H1 (cell line): ENCODE results near the gene B3GALT6. TPM values are rescaled to one million over a fixed set of nuclear protein-coding genes. Genes with fewer than 3 reads are reported as not detected.

Experiments
- CREB1 ChIP-seq: IDR thresholded peaks from 2 replicates; pipeline ENCODE4 v1.6.1; 2012; ENCODE audit warnings: inconsistent platforms
- GTF2F1 ChIP-seq: IDR thresholded peaks from 2 replicates; pipeline ENCODE4 v1.6.1; 2012; ENCODE audit warnings: low read depth, low read length, improper control_type of control experiment, borderline replicate concordance
- JUND ChIP-seq: IDR thresholded peaks from 2 replicates; pipeline ENCODE4 v1.6.1; 2011; ENCODE audit warnings: mild to moderate bottlenecking, improper control_type of control experiment, low read length
- KDM1A ChIP-seq: fragments of 200-600, 300-600 bp; sonication (generic); IDR thresholded peaks from 2 replicates; pipeline ENCODE4 v1.7.1; 2016; ENCODE audit warnings: mild to moderate bottlenecking, low read length, borderline replicate concordance
- POU5F1 ChIP-seq: IDR thresholded peaks from 2 replicates; pipeline ENCODE4 v1.6.1; 2011; ENCODE audit warnings: low read depth, mild to moderate bottlenecking, low read length, moderate library complexity
- SAP30 ChIP-seq: fragments of 300-600 bp; sonication (generic); IDR thresholded peaks from 2 replicates; pipeline ENCODE4 v1.7.1; 2012; ENCODE audit warnings: low read length, moderate library complexity, mild to moderate bottlenecking, inconsistent platforms; ENCODE audit not compliant: insufficient read depth, insufficient replicate concordance
- SIX5 ChIP-seq: IDR thresholded peaks from 2 replicates; pipeline ENCODE4 v1.6.1; 2011; ENCODE audit warnings: mild to moderate bottlenecking, low read depth, low read length
- SP4 ChIP-seq: IDR thresholded peaks from 2 replicates; pipeline ENCODE4 v1.6.1; 2012; ENCODE audit warnings: low read length, inconsistent platforms
- SRF ChIP-seq: IDR thresholded peaks from 2 replicates; pipeline ENCODE4 v1.6.1; 2011; ENCODE audit warnings: mild to moderate bottlenecking, low read depth, low read length, moderate library complexity
- polyA plus RNA-seq, 7 experiments: library from polyadenylated mRNA; depleted of rRNA in 3 of 7; stranded (reverse) in 5 of 7; unstranded in 2 of 7; fragments of >200 nt in 5 of 7; fragments of 200-250 nt in 2 of 7; gene quantifications; 1 replicate in 5 of 7; 2 replicates in 1 of 7; 4 replicates in 1 of 7; pipeline versions ENCODE4 v1.2.1 to v1.2.3, GENCODE V29; 2011 to 2013; ENCODE audit warnings: missing spikeins in 2 of 7, mixed read lengths in 2 of 7
- total RNA-seq: library from RNA; stranded (reverse); fragmentation: NEBNext Ultra II Directional; extraction: Animal tissue kit (Norgen Biotek cat#: 25700); gene quantifications from 2 replicates; pipeline ENCODE4 v1.2.1, GENCODE V29; 2021

Gene B3GALT6
- total and polyA plus RNA-seq, 2 of the 8 experiments (the other 6 are each of a cell fraction or from before 2014, with no cell fraction given), result 18.4 to 20.4 TPM

DNA sequence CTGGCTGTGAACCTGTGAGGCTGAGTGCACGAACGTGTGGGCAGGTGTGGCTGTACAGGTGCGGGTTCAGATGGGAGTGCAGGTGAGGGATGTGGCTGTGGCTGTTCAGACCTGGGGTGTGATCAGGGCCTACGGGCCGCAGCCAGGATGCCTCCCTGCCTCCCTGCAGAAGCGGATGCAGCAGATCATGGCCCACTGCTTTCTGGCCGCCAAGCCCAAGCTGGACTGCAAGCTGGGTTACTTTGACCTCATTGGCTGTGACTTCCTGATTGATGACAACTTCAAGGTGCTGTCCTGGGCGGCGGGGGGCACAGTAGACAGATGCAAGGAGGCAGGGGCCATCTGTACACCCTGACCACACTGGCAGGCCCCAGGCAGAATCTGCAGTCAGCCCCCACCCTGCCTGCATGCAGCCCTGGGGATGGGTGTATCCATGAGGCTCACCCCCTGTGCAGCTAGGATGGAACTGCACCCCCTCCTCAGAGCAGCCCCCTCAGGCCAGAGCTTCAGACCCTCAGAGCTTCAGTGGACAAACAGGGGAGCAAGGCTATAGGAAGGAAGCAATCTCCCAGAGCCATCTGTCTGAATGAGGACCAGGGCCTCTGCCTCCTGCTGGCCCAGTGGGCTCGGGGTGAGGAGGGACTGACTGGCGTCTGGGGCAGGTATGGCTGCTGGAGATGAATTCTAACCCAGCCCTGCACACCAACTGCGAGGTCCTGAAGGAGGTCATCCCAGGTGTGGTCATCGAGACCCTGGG is 35.4 kb upstream of the B3GALT6 start (continued):
- TF ChIP-seq KDM1A (no peak), SRF (no peak), SIX5 (no peak), SP4 (no peak), SAP30 (no peak), POU5F1 (no peak), JUND (no peak), GTF2F1 (no peak), CREB1 (no peak)
